Stimulated activated effector memory CD8-positive, alpha-beta T cell treated with anti-CD3 and anti-CD28 coated beads, Interleukin-12 subunit alpha, Interleukin-12 subunit beta, amount 100 ng/mL, for 72 hours (primary cell): ENCODE data around the gene LAMA1.

ENCODE experiments used
- ATAC-seq: fragments of 150-1000 bp; cut with Tn5 transposase; 2 replicates; pipeline ENCODE4 v1.10.0; 2021
- DNase-seq, 2 donors: peaks; one replicate each; pipeline ENCODE4 v3.0.0; 2021 to 2022; ENCODE audit warnings: low spot score in 2 of 2
- H3K27ac Mint-ChIP-seq: one replicate; pipeline ENCODE4 v1.8.0; 2022; ENCODE audit warnings: mild to moderate bottlenecking, mixed read lengths
- H3K36me3 Mint-ChIP-seq: one replicate; pipeline ENCODE4 v1.8.0; 2022; ENCODE audit warnings: mild to moderate bottlenecking, mixed read lengths
- H3K4me1 Mint-ChIP-seq: one replicate; pipeline ENCODE4 v1.8.0; 2022; ENCODE audit warnings: mixed read lengths
- H3K4me3 Mint-ChIP-seq: one replicate; pipeline ENCODE4 v1.8.0; 2022; ENCODE audit warnings: mild to moderate bottlenecking, mixed read lengths
- H3K9me3 Mint-ChIP-seq: one replicate; pipeline ENCODE4 v1.8.0; 2022; ENCODE audit warnings: mixed read lengths

The LAMA1 gene

DNA sequence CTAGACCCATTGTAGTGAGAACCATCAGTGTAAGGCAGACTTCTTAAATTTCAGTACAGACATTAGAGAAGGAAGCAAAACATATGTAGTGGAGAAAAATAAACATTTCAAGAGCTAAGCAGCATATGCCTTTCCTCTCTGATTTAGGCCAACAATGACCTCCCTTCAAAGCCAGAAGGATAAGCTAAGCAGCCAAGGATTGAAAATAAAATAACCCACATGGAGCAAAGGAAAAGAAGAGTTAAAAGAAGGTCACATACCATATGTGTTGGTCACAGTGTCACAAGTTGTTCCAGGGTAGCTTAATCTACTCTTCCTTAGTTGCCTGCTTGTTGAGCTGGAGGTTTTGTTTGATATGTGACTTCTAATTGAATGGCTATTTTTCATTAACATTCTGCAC, 15.6 kb upstream of the LAMA1 start:
- Mint-ChIP-seq H3K27ac (no peak overlapping the region), H3K9me3 (peaks cover 19% of the 10 kb centered on the region), H3K36me3 (no peaks in the 10 kb centered on the region), H3K4me3 (no peak overlapping the region), H3K4me1 (no peaks in the 10 kb centered on the region)
- no peak for DNase-seq
- no peak for ATAC-seq

GRCh38 chr18:7132356-7133150, 15.0 kb upstream of the LAMA1 start:
- H3K4me3 Mint-ChIP-seq, result no peak overlapping the region
- no peak for DNase-seq
- no peaks in the 10 kb centered on the region for H3K4me1 Mint-ChIP-seq
- no peak for ATAC-seq
- no peaks in the 10 kb centered on the region for H3K36me3 Mint-ChIP-seq
- peaks cover 21% of the 10 kb centered on the region for H3K9me3 Mint-ChIP-seq
- no peak overlapping the region for H3K27ac Mint-ChIP-seq

GRCh38 chr18:7122376-7122775, 4.8 kb upstream of the LAMA1 start:
- DNase-seq, result no peak
- Mint-ChIP-seq H3K27ac (no peak overlapping the region), H3K4me1 (no peaks in the 10 kb centered on the region), H3K4me3 (no peak overlapping the region), H3K36me3 (no peaks in the 10 kb centered on the region), H3K9me3 (peaks cover 8% of the 10 kb centered on the region)
- ATAC-seq, result no peak

- no peak overlapping the region for H3K27ac Mint-ChIP-seq
- ATAC-seq, result no peak
Observed at GRCh38 chr18:7116792-7117389, 706 bp downstream of the LAMA1 start.

DNA sequence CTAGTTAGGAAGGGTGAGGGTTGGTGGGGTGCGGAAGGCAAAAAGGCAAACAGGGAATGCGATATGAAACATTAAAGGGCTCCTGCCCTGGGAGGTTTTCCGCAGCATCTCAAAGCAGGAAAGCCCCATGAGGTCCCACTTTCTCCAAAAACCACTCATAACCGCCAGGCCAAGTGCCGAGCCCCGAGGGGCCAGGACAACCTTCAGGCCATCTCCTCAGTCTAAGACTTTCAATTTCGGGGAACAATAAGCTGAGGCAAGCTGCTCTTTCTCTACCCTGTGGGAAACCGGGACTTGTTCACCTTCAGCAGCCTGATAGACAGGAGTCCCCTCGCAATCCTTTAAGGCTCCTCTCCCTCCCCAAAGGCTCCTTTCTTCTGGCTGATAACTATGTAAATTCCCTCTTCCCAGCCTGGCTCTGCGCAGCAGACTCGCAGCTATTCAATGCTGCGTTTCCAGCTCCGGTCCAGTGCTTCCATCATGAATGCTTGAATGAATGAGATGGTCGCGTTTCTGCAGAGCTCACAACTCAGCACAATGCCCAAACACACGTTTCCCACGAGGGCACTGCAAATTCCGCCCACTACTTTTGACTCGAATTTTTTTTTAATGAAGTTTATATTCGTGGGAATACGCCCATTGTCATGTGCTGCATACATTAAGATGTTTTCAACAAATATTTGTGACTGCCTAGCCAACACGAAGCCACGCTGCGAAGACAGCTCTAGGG, 1.4 kb downstream of the LAMA1 start:
- Mint-ChIP-seq H3K4me1 (no peaks in the 10 kb centered on the region), H3K9me3 (peaks cover 10% of the 10 kb centered on the region), H3K4me3 (no peak overlapping the region), H3K36me3 (no peaks in the 10 kb centered on the region), H3K27ac (no peak overlapping the region)
- ATAC-seq, result no peak
- DNase-seq, result no peak

More at GRCh38 chr18:7116792-7117389, 706 bp downstream of the LAMA1 start:
- Mint-ChIP-seq H3K9me3 (peaks cover 10% of the 10 kb centered on the region), H3K4me3 (no peak overlapping the region), H3K4me1 (no peaks in the 10 kb centered on the region), H3K36me3 (no peaks in the 10 kb centered on the region)
- no peak for DNase-seq

DNA sequence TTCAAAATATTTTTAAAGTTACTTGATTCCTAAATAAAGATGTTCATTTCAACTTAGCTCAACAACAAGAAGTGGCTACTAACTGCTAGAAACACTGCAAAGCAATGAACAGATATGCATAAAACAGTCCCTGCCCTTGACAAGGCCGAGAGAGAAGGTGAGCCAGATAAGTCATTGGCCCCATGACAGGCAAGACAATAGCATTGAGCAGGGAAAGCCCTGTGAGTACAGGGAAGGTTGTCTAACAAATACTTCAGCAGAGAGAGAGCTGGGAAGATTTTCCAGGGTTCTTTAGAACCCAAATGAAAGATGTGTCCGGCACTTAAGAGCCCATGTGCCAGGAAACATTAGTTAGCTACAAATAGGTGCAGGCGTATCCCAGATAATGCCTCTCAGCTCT, 4.7 kb downstream of the LAMA1 start:
- no peak for ATAC-seq
- H3K4me1 Mint-ChIP-seq, result no peaks in the 10 kb centered on the region
- no peak overlapping the region for H3K4me3 Mint-ChIP-seq
- H3K27ac Mint-ChIP-seq, result no peak overlapping the region
- no peak for DNase-seq
- no peaks in the 10 kb centered on the region for H3K36me3 Mint-ChIP-seq
- H3K9me3 Mint-ChIP-seq, result peaks cover 19% of the 10 kb centered on the region

DNA sequence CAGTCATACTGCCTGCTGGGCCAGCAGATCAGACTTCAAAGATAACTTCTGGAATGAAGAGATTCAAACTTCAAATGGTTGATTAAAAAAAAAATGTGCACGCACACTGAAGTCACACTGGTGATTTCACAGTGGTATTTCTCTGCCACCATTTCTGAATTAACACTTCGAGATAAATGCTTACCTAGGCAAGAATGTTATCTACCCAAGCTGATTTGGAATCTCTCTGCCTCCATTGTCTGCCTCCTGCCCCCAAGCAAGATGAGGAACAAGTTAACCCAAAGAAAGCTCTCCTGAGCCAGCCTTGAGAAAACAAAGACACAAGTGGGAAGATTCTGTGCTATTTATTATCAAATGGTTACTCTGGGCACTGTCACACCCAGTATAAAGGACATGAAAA, 6.5 kb downstream of the LAMA1 start:
- Mint-ChIP-seq H3K36me3 (no peaks in the 10 kb centered on the region), H3K4me1 (no peaks in the 10 kb centered on the region), H3K4me3 (no peak overlapping the region), H3K9me3 (peaks cover 15% of the 10 kb centered on the region), H3K27ac (no peak overlapping the region)
- no peak for ATAC-seq
- DNase-seq, result no peak

DNA sequence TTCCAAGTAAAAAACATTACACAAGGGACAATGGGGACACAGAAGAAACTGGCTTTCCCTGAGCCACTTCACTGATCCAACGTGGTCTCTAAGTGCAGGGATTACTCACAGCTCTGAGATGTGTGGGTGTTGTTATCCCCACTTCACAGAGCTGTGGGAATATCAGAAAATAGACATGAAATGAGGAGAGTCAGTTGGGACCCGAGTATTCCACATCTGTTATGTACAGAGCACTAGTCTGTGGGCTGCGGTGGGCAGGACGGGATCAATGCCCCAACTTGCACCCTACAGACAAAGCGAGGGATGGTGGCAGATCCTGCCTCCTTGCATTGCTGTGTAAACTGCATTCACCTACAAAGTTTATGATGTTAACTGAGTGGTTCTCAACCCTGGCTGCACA, 11.7 kb downstream of the LAMA1 start:
- no peak overlapping the region for H3K4me3 Mint-ChIP-seq
- DNase-seq (no peak), ATAC-seq (no peak)
- peaks cover 14% of the 10 kb centered on the region for H3K9me3 Mint-ChIP-seq
- no peaks in the 10 kb centered on the region for H3K36me3 Mint-ChIP-seq
- no peak overlapping the region for H3K27ac Mint-ChIP-seq
- no peaks in the 10 kb centered on the region for H3K4me1 Mint-ChIP-seq

- no peaks in the 10 kb centered on the region for H3K36me3 Mint-ChIP-seq
- peaks cover 14% of the 10 kb centered on the region for H3K9me3 Mint-ChIP-seq
- H3K4me3 Mint-ChIP-seq, result no peak overlapping the region
- no peak for DNase-seq
- ATAC-seq, result no peak
- no peaks in the 10 kb centered on the region for H3K4me1 Mint-ChIP-seq
- no peak overlapping the region for H3K27ac Mint-ChIP-seq
Observed at GRCh38 chr18:7105268-7105667, 12.3 kb downstream of the LAMA1 start.

GRCh38 chr18:7104649-7105048, 12.9 kb downstream of the LAMA1 start:
- DNase-seq (no peak), ATAC-seq (no peak)
- no peaks in the 10 kb centered on the region for H3K4me1 Mint-ChIP-seq
- H3K36me3 Mint-ChIP-seq, result no peaks in the 10 kb centered on the region
- H3K4me3 Mint-ChIP-seq, result no peak overlapping the region
- H3K27ac Mint-ChIP-seq, result no peak overlapping the region
- H3K9me3 Mint-ChIP-seq, result peaks cover 11% of the 10 kb centered on the region

DNA sequence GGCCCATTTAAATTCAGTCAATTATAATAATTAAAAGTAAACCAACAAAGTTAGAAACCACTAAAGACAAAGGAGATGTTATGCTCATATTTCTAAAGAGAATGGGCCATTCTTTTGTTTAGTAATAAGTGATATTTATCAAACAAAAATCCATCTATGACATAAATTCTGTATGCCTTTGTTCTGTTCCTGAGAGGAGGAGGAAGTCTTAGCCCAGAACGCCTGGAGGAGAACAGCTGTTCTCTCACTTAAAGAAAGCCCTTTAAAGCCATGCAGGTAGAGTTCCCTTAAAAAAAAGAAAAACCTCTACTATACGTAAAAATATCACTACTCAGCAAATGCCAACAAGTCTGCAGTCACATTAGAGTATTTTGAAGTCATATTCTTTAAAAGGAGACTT, 15.5 kb downstream of the LAMA1 start:
- DNase-seq, result no peak
- no peak overlapping the region for H3K4me3 Mint-ChIP-seq
- peaks cover 6% of the 10 kb centered on the region for H3K9me3 Mint-ChIP-seq
- H3K36me3 Mint-ChIP-seq, result no peaks in the 10 kb centered on the region
- H3K27ac Mint-ChIP-seq, result no peak overlapping the region
- H3K4me1 Mint-ChIP-seq, result no peaks in the 10 kb centered on the region
- no peak for ATAC-seq

- Mint-ChIP-seq H3K36me3 (no peaks in the 10 kb centered on the region), H3K9me3 (peaks cover 5% of the 10 kb centered on the region), H3K4me1 (no peaks in the 10 kb centered on the region), H3K4me3 (no peak overlapping the region), H3K27ac (no peak overlapping the region)
- DNase-seq (no peak), ATAC-seq (no peak)
Observed at GRCh38 chr18:7096838-7097237, 20.8 kb downstream of the LAMA1 start.

DNA sequence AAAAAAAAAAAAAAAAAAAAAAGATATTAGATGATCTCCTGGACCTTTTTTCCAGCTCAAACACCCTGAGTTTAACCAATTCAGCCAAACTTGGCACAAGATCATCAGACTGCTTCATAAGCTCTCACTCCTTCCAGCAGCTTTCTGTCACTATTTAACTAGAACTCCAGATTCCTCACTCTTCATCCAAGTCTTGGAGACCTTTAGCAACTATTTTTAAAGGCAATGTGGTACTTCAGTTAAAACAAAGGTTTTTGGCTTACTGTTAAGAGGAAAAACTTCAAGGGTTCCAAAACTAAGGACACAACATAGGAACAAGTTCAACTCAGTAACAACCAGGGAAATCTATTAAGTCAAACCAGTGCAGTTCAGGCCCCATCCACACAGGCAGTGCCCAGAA, 23.2 kb downstream of the LAMA1 start:
- no peak for DNase-seq
- no peak overlapping the region for H3K27ac Mint-ChIP-seq
- H3K4me1 Mint-ChIP-seq, result no peaks in the 10 kb centered on the region
- no peaks in the 10 kb centered on the region for H3K36me3 Mint-ChIP-seq
- no peak for ATAC-seq
- no peak overlapping the region for H3K4me3 Mint-ChIP-seq
- H3K9me3 Mint-ChIP-seq, result peaks cover 11% of the 10 kb centered on the region

GRCh38 chr18:7090771-7091170, 26.8 kb downstream of the LAMA1 start:
- DNase-seq (no peak), ATAC-seq (no peak)
- H3K27ac Mint-ChIP-seq, result no peak overlapping the region
- no peaks in the 10 kb centered on the region for H3K36me3 Mint-ChIP-seq
- H3K4me3 Mint-ChIP-seq, result no peak overlapping the region
- H3K9me3 Mint-ChIP-seq, result peaks cover 7% of the 10 kb centered on the region
- no peaks in the 10 kb centered on the region for H3K4me1 Mint-ChIP-seq

DNA sequence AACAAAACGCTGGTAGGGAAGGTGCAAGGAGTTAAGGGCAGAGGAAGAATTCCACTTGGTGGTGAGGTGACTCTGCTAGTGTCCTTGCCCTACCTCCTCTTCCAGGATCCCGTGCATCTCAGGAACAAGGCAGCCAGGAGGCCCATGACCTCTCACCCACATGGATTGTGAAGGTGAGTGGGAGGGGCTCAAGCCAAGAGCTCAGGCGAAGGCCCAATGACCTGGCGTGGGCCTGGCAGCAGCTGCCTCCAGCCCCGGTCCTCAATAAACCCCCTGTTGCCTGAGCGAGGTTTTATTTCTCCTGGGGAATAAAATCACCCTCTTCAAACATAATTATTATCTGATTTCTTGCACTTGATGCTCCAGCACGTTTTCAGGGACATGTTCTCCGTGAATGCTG, 28.2 kb downstream of the LAMA1 start:
- Mint-ChIP-seq H3K27ac (no peak overlapping the region), H3K4me3 (no peak overlapping the region), H3K36me3 (no peaks in the 10 kb centered on the region), H3K4me1 (no peaks in the 10 kb centered on the region), H3K9me3 (peaks cover 5% of the 10 kb centered on the region)
- ATAC-seq (no peak), DNase-seq (no peak)
